ENCODE measurements around the gene INSC. TPM values are rescaled to one million over a fixed set of nuclear protein-coding genes. Genes with fewer than 3 reads are reported as not detected.

The INSC gene
- total and polyA plus RNA-seq, 2 donors: 0.68 to 3.0 TPM

GRCh38 chr11:15293975-15294620, 179.4 kb downstream of the INSC start:
- H3K4me3 ChIP-seq (ENCODE audit: low read depth, low read length): no peak overlapping the region
- H3K36me3 ChIP-seq (ENCODE audit: insufficient read depth): no peaks in the 10 kb centered on the region
- DNase-seq (ENCODE audit: extremely low spot score): no peak
- 40% methylated on average over 1 of the region's 1 CpG for WGBS
- H3K27ac ChIP-seq (ENCODE audit: low read depth): no peak overlapping the region
- no peaks in the 10 kb centered on the region for H3K4me1 ChIP-seq (ENCODE audit: insufficient read depth)

GRCh38 chr11:15295695-15296094, 181.0 kb downstream of the INSC start:
- WGBS: 16% methylated on average over 1 of the region's 1 CpG
- Histone ChIP-seq H3K4me3 (ENCODE audit: low read depth, low read length) (no peak overlapping the region), H3K27ac (ENCODE audit: low read depth) (no peak overlapping the region), H3K4me1 (ENCODE audit: insufficient read depth) (no peaks in the 10 kb centered on the region), H3K36me3 (ENCODE audit: insufficient read depth) (no peaks in the 10 kb centered on the region)
- no peak for DNase-seq (ENCODE audit: extremely low spot score)

Other genes with a start within 250 kb of the INSC start
- 31.4 TPM for gene CYP2R1, start 222.7 kb upstream of the INSC start, total RNA-seq
- gene CYP2R1, start 222.7 kb upstream of the INSC start, polyA plus RNA-seq: 11.5 TPM
- not detected for gene CALCA, start 142.6 kb upstream of the INSC start, total RNA-seq
- gene CALCA, start 142.6 kb upstream of the INSC start, polyA plus RNA-seq: 0.20 TPM
- 0.42 TPM for gene CALCB, start 41.3 kb upstream of the INSC start, total RNA-seq
- gene CALCB, start 41.3 kb upstream of the INSC start, polyA plus RNA-seq: 0.08 TPM